ENCODE measurements around the gene PABPC3.

- TF ChIP-seq, protein P1, sequence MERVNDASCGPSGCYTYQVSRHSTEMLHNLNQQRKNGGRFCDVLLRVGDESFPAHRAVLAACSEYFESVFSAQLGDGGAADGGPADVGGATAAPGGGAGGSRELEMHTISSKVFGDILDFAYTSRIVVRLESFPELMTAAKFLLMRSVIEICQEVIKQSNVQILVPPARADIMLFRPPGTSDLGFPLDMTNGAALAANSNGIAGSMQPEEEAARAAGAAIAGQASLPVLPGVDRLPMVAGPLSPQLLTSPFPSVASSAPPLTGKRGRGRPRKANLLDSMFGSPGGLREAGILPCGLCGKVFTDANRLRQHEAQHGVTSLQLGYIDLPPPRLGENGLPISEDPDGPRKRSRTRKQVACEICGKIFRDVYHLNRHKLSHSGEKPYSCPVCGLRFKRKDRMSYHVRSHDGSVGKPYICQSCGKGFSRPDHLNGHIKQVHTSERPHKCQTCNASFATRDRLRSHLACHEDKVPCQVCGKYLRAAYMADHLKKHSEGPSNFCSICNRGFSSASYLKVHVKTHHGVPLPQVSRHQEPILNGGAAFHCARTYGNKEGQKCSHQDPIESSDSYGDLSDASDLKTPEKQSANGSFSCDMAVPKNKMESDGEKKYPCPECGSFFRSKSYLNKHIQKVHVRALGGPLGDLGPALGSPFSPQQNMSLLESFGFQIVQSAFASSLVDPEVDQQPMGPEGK (CRISPR knock-in tag; IDR thresholded peaks at IDR 0.05; ENCODE audit: borderline replicate concordance) = no peak
- TF ChIP-seq TOX (CRISPR knock-in tag; IDR thresholded peaks at IDR 0.05; ENCODE audit: borderline replicate concordance) (no peak), ESRRG (CRISPR knock-in tag; IDR thresholded peaks at IDR 0.05) (no peak), SNAI2 (CRISPR knock-in tag; IDR thresholded peaks at IDR 0.05) (no peak), ISL1 (CRISPR knock-in tag; IDR thresholded peaks at IDR 0.05) (no peak), CSDC2 (CRISPR knock-in tag; IDR thresholded peaks at IDR 0.05) (no peak), ARNTL (CRISPR knock-in tag; IDR thresholded peaks at IDR 0.05; ENCODE audit: borderline replicate concordance, low read depth) (no peak), ZFP30 (CRISPR knock-in tag; IDR thresholded peaks at IDR 0.05) (no peak), ZFP3 (CRISPR knock-in tag; IDR thresholded peaks at IDR 0.05) (no peak)
These were observed 36.9 kb downstream of the PABPC3 start for GRCh38 chr13:25132751-25133390.
